Measurements from ENCODE around the gene HSPB8.
A peak's percentile ranks its signal among the peaks of the same experiment; 100 is the strongest.
"Not testable (repeated sequence)": the region's sequence is repeated elsewhere in the genome, so short reads cannot be mapped to it uniquely, and the experiment has no call there.

The HSPB8 gene

GRCh38 chr12:119206348-119207062 lies 27.8 kb downstream of the HSPB8 start:
- DNase-seq (ENCODE audit: low spot score): no peak

GRCh38 chr12:119207063-119207560 lies 28.4 kb downstream of the HSPB8 start:
- no peak for DNase-seq (ENCODE audit: low spot score)

- DNase-seq (ENCODE audit: low spot score): no peak
Measured at GRCh38 chr12:119208626-119209061, 29.9 kb downstream of the HSPB8 start.

GRCh38 chr12:119211884-119212283 lies 33.2 kb downstream of the HSPB8 start:
- DNase-seq (ENCODE audit: low spot score): no peak

- DNase-seq (ENCODE audit: low spot score): no peak
Measured at GRCh38 chr12:119216084-119216483, 37.4 kb downstream of the HSPB8 start.

- not testable (repeated sequence) for DNase-seq (ENCODE audit: low spot score)
Measured at GRCh38 chr12:119218875-119219274, 40.1 kb downstream of the HSPB8 start.

GRCh38 chr12:119222222-119222951 lies 43.7 kb downstream of the HSPB8 start:
- DNase-seq (ENCODE audit: low spot score): no peak

- no peak for DNase-seq (ENCODE audit: low spot score)
Measured at GRCh38 chr12:119225454-119225853, 46.7 kb downstream of the HSPB8 start.

GRCh38 chr12:119227292-119227691 lies 48.6 kb downstream of the HSPB8 start:
- DNase-seq (ENCODE audit: low spot score): no peak

- DNase-seq (ENCODE audit: low spot score): no peak
Measured at GRCh38 chr12:119229205-119229604, 50.5 kb downstream of the HSPB8 start.

GRCh38 chr12:119229837-119230236 lies 51.1 kb downstream of the HSPB8 start:
- peak; percentile 40 for DNase-seq (ENCODE audit: low spot score)

- no peak for DNase-seq (ENCODE audit: low spot score)
Measured at GRCh38 chr12:119230807-119231206, 52.1 kb downstream of the HSPB8 start.

- no peak for DNase-seq (ENCODE audit: low spot score)
Measured at GRCh38 chr12:119231774-119232173, 53.0 kb downstream of the HSPB8 start.

GRCh38 chr12:119235197-119235751 lies 56.5 kb downstream of the HSPB8 start:
- DNase-seq (ENCODE audit: low spot score): no peak

- DNase-seq (ENCODE audit: low spot score): no peak
Measured at GRCh38 chr12:119236372-119236771, 57.6 kb downstream of the HSPB8 start.

GRCh38 chr12:119239040-119239439 lies 60.3 kb downstream of the HSPB8 start:
- DNase-seq (ENCODE audit: low spot score): no peak

GRCh38 chr12:119241049-119241448 lies 62.3 kb downstream of the HSPB8 start:
- no peak for DNase-seq (ENCODE audit: low spot score)

- DNase-seq (ENCODE audit: low spot score): no peak
Measured at GRCh38 chr12:119241580-119242169, 62.9 kb downstream of the HSPB8 start.
